HCT116 (cell line): ENCODE measurements around the gene TM9SF1.

Experiments used
- EZH2 ChIP-seq: fragments of 200-600 bp; sonication (generic); IDR thresholded peaks from 2 replicates; pipeline ENCODE4 v1.6.1; 2017; ENCODE audit warnings: antibody characterized with exemption, mixed run types
- EZH2phosphoT487 ChIP-seq: fragments of 200-600 bp; IDR thresholded peaks from 2 replicates; pipeline ENCODE4 v1.6.1; 2018; ENCODE audit warnings: antibody characterized with exemption, borderline replicate concordance
- POLR2A ChIP-seq: IDR thresholded peaks from 2 replicates; pipeline ENCODE4 v1.7.0; 2011; ENCODE audit warnings: borderline replicate concordance; ENCODE audit not compliant: insufficient read depth, insufficient read length; ENCODE audit errors: extremely low read depth
- POLR2AphosphoS5 ChIP-seq: IDR thresholded peaks from 2 replicates; pipeline ENCODE4 v1.6.1; 2011; ENCODE audit warnings: mild to moderate bottlenecking, low read depth, low read length, moderate library complexity
- SIN3A ChIP-seq: IDR thresholded peaks from 2 replicates; pipeline ENCODE4 v1.6.1; 2012; ENCODE audit warnings: low read depth
- TCF7L2 ChIP-seq: IDR thresholded peaks from 2 replicates; pipeline ENCODE4 v1.7.0; 2011; ENCODE audit warnings: borderline replicate concordance, inconsistent platforms; ENCODE audit not compliant: insufficient read depth, insufficient read length; ENCODE audit errors: extremely low read depth
- ZBTB33 ChIP-seq: IDR thresholded peaks from 2 replicates; pipeline ENCODE4 v1.6.1; 2011; ENCODE audit warnings: mild to moderate bottlenecking, low read length, moderate library complexity; ENCODE audit not compliant: insufficient replicate concordance; ENCODE audit errors: extremely low read depth
- ZNF274 ChIP-seq: fragments of 200-500 bp; sonication (Bioruptor generic); IDR thresholded peaks from 2 replicates; pipeline ENCODE4 v1.6.1; 2014; ENCODE audit warnings: mild to moderate bottlenecking, low read depth, low read length, inconsistent platforms
- TF ChIP-seq, protein P1 (sequence below), 3 experiments: fragments of 200-600 bp in 1 of 3; sonication (generic) in 1 of 3; IDR thresholded peaks in 2 of 3; conservative IDR thresholded peaks in 1 of 3; 2 replicates each; pipeline ENCODE4 v1.5.1; 2012 to 2017; ENCODE audit warnings: low read depth in 2 of 3, low read length in 2 of 3, antibody characterized with exemption in 1 of 3, borderline replicate concordance in 1 of 3, control low read depth in 1 of 3, mild to moderate bottlenecking in 1 of 3, mixed read lengths in 1 of 3, mixed run types in 1 of 3, moderate library complexity in 1 of 3; ENCODE audit not compliant: insufficient read depth in 1 of 3
- TF ChIP-seq, protein P2 (sequence below): IDR thresholded peaks from 2 replicates; pipeline ENCODE4 v1.6.1; 2012; ENCODE audit warnings: low read depth

- TF ChIP-seq POLR2A (no peak), ZBTB33 (no peak), EZH2 (no peak), SIN3A (no peak), TCF7L2 (no peak), EZH2phosphoT487 (no peak), ZNF274 (no peak), POLR2AphosphoS5 (no peak)
- TF ChIP-seq, protein P1, sequence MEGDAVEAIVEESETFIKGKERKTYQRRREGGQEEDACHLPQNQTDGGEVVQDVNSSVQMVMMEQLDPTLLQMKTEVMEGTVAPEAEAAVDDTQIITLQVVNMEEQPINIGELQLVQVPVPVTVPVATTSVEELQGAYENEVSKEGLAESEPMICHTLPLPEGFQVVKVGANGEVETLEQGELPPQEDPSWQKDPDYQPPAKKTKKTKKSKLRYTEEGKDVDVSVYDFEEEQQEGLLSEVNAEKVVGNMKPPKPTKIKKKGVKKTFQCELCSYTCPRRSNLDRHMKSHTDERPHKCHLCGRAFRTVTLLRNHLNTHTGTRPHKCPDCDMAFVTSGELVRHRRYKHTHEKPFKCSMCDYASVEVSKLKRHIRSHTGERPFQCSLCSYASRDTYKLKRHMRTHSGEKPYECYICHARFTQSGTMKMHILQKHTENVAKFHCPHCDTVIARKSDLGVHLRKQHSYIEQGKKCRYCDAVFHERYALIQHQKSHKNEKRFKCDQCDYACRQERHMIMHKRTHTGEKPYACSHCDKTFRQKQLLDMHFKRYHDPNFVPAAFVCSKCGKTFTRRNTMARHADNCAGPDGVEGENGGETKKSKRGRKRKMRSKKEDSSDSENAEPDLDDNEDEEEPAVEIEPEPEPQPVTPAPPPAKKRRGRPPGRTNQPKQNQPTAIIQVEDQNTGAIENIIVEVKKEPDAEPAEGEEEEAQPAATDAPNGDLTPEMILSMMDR (IDR thresholded peaks at IDR 0.05 in 2 of 3, conservative IDR thresholded peaks at IDR 0.05 in 1 of 3; ENCODE audit: borderline replicate concordance in 1 of 3, insufficient read depth in 1 of 3, low read depth in 2 of 3, low read length in 2 of 3): no peak
- TF ChIP-seq, protein P2, sequence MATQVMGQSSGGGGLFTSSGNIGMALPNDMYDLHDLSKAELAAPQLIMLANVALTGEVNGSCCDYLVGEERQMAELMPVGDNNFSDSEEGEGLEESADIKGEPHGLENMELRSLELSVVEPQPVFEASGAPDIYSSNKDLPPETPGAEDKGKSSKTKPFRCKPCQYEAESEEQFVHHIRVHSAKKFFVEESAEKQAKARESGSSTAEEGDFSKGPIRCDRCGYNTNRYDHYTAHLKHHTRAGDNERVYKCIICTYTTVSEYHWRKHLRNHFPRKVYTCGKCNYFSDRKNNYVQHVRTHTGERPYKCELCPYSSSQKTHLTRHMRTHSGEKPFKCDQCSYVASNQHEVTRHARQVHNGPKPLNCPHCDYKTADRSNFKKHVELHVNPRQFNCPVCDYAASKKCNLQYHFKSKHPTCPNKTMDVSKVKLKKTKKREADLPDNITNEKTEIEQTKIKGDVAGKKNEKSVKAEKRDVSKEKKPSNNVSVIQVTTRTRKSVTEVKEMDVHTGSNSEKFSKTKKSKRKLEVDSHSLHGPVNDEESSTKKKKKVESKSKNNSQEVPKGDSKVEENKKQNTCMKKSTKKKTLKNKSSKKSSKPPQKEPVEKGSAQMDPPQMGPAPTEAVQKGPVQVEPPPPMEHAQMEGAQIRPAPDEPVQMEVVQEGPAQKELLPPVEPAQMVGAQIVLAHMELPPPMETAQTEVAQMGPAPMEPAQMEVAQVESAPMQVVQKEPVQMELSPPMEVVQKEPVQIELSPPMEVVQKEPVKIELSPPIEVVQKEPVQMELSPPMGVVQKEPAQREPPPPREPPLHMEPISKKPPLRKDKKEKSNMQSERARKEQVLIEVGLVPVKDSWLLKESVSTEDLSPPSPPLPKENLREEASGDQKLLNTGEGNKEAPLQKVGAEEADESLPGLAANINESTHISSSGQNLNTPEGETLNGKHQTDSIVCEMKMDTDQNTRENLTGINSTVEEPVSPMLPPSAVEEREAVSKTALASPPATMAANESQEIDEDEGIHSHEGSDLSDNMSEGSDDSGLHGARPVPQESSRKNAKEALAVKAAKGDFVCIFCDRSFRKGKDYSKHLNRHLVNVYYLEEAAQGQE: no peak
Observed at GRCh38 chr14:24150567-24150966, 44.7 kb downstream of the TM9SF1 start.
